OCI-LY1 (cell line): Measurements from ENCODE around the gene LRRC25.
A peak's percentile ranks its signal among the peaks of the same experiment; 100 is the strongest.

ENCODE experiments used
- H2AFZ ChIP-seq: fragments of 200-600 bp; sonication (generic), shearing (Covaris generic); 2 replicates; pipeline ENCODE4 v1.6.0; 2014; ENCODE audit warnings: antibody characterized with exemption, mild to moderate bottlenecking, low read length
- H3F3A ChIP-seq: fragments of 200-600 bp; sonication (generic), shearing (Covaris generic); 2 replicates; pipeline ENCODE4 v1.6.0; 2014; ENCODE audit warnings: mild to moderate bottlenecking, antibody characterized with exemption, low read length, moderate library complexity; ENCODE audit not compliant: insufficient read depth
- H3K27ac ChIP-seq: fragments of 200-600 bp; sonication (generic); 2 replicates; pipeline ENCODE4 v1.5.1; 2014; ENCODE audit warnings: low read length, mixed run types, mild to moderate bottlenecking, low read depth; ENCODE audit not compliant: poor library complexity, severe bottlenecking
- H3K27me3 ChIP-seq: fragments of 200-600 bp; sonication (generic); 2 replicates; pipeline ENCODE4 v1.6.0; 2014; ENCODE audit warnings: antibody characterized with exemption, mild to moderate bottlenecking, low read length, moderate library complexity; ENCODE audit not compliant: insufficient read depth
- H3K36me3 ChIP-seq: fragments of 200-600 bp; sonication (generic); 2 replicates; pipeline ENCODE4 v1.6.1; 2014; ENCODE audit warnings: mild to moderate bottlenecking, antibody characterized with exemption, low read length, moderate library complexity, mixed read lengths; ENCODE audit not compliant: insufficient read depth
- H3K4me1 ChIP-seq: fragments of 200-600 bp; sonication (generic); 2 replicates; pipeline ENCODE4 v1.5.1; 2014; ENCODE audit warnings: mild to moderate bottlenecking, low read length, moderate library complexity; ENCODE audit not compliant: insufficient read depth, severe bottlenecking
- H3K4me2 ChIP-seq: fragments of 200-600 bp; sonication (generic), shearing (Covaris generic); 2 replicates; pipeline ENCODE4 v1.6.1; 2014; ENCODE audit warnings: low read length
- H3K4me3 ChIP-seq: fragments of 200-600 bp; sonication (generic); 2 replicates; pipeline ENCODE4 v1.5.1; 2014; ENCODE audit warnings: low read length, low read depth, mild to moderate bottlenecking, mixed read lengths; ENCODE audit not compliant: poor library complexity, severe bottlenecking
- H3K79me2 ChIP-seq: fragments of 200-600 bp; shearing (Covaris generic); 2 replicates; pipeline ENCODE4 v1.6.1; 2016; ENCODE audit warnings: mixed run types, low read length, mixed read lengths; ENCODE audit not compliant: insufficient read depth
- H3K9ac ChIP-seq: fragments of 200-600 bp; sonication (generic), shearing (Covaris generic); 2 replicates; pipeline ENCODE4 v1.6.1; 2014; ENCODE audit warnings: mild to moderate bottlenecking, low read length, mixed read lengths
- H3K9me2 ChIP-seq: fragments of 200-600 bp; sonication (generic), shearing (Covaris generic); 2 replicates; pipeline ENCODE4 v1.6.1; 2014; ENCODE audit warnings: low read depth, mild to moderate bottlenecking, low read length, mixed read lengths
- H3K9me3 ChIP-seq: fragments of 200-600 bp; shearing (Covaris generic); 2 replicates; pipeline ENCODE4 v1.6.1; 2014; ENCODE audit warnings: low read length, mixed read lengths
- H4K20me1 ChIP-seq: fragments of 200-600 bp; sonication (generic), shearing (Covaris generic); 2 replicates; pipeline ENCODE4 v1.6.0; 2016; ENCODE audit warnings: mild to moderate bottlenecking, low read length; ENCODE audit not compliant: insufficient read depth
- EZH2 ChIP-seq: fragments of 200-600 bp; sonication (generic), shearing (Covaris generic); IDR thresholded peaks from 2 replicates; pipeline ENCODE4 v1.8.0; 2017; ENCODE audit warnings: borderline replicate concordance, mixed run types, mild to moderate bottlenecking, antibody characterized with exemption, low read length, moderate library complexity, mixed read lengths
- TF ChIP-seq, protein P1 (sequence below): fragments of 200-600 bp; sonication (generic), shearing (Covaris generic); IDR thresholded peaks from 2 replicates; pipeline ENCODE4 v1.5.1; 2017; ENCODE audit warnings: mild to moderate bottlenecking, antibody characterized with exemption, low read length, moderate library complexity, mixed read lengths

Gene LRRC25

GRCh38 chr19:18441804-18442788 is 44.7 kb upstream of the LRRC25 start:
- H3K9ac ChIP-seq = no peak overlapping the region
- no peaks in the 10 kb centered on the region for H3K9me3 ChIP-seq
- no peaks in the 10 kb centered on the region for H3K9me2 ChIP-seq
- no peak overlapping the region for H3K4me3 ChIP-seq
- H3K36me3 ChIP-seq = peaks cover 30% of the 10 kb centered on the region
- no peaks in the 10 kb centered on the region for H3K27me3 ChIP-seq
- no peaks in the 10 kb centered on the region for H4K20me1 ChIP-seq
- H3K4me1 ChIP-seq = peaks cover 14% of the 10 kb centered on the region
- no peak for TF ChIP-seq EZH2
- TF ChIP-seq, protein P1, sequence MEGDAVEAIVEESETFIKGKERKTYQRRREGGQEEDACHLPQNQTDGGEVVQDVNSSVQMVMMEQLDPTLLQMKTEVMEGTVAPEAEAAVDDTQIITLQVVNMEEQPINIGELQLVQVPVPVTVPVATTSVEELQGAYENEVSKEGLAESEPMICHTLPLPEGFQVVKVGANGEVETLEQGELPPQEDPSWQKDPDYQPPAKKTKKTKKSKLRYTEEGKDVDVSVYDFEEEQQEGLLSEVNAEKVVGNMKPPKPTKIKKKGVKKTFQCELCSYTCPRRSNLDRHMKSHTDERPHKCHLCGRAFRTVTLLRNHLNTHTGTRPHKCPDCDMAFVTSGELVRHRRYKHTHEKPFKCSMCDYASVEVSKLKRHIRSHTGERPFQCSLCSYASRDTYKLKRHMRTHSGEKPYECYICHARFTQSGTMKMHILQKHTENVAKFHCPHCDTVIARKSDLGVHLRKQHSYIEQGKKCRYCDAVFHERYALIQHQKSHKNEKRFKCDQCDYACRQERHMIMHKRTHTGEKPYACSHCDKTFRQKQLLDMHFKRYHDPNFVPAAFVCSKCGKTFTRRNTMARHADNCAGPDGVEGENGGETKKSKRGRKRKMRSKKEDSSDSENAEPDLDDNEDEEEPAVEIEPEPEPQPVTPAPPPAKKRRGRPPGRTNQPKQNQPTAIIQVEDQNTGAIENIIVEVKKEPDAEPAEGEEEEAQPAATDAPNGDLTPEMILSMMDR = no peak
- H3F3A ChIP-seq = 0 out of 2 replicates have a peak, but pooled peaks cover 4% of the 10 kb centered on the region
- no peak overlapping the region for H2AFZ ChIP-seq
- H3K4me2 ChIP-seq = no peak overlapping the region
- H3K27ac ChIP-seq = no peak overlapping the region
- H3K79me2 ChIP-seq = no peaks in the 10 kb centered on the region

GRCh38 chr19:18440936-18441803 is 43.7 kb upstream of the LRRC25 start:
- Histone ChIP-seq H3K79me2 (no peaks in the 10 kb centered on the region), H3K9ac (no peak overlapping the region), H3K9me3 (no peaks in the 10 kb centered on the region), H2AFZ (no peak overlapping the region), H3K36me3 (peaks cover 24% of the 10 kb centered on the region), H3K4me2 (no peak overlapping the region), H3K4me1 (peaks cover 20% of the 10 kb centered on the region), H4K20me1 (no peaks in the 10 kb centered on the region), H3K27ac (no peak overlapping the region), H3K9me2 (no peaks in the 10 kb centered on the region), H3K27me3 (no peaks in the 10 kb centered on the region), H3K4me3 (no peak overlapping the region), H3F3A (0 out of 2 replicates have a peak, but pooled peaks cover 4% of the 10 kb centered on the region)
- TF ChIP-seq, protein P1 = no peak
- TF ChIP-seq EZH2 = no peak

DNA sequence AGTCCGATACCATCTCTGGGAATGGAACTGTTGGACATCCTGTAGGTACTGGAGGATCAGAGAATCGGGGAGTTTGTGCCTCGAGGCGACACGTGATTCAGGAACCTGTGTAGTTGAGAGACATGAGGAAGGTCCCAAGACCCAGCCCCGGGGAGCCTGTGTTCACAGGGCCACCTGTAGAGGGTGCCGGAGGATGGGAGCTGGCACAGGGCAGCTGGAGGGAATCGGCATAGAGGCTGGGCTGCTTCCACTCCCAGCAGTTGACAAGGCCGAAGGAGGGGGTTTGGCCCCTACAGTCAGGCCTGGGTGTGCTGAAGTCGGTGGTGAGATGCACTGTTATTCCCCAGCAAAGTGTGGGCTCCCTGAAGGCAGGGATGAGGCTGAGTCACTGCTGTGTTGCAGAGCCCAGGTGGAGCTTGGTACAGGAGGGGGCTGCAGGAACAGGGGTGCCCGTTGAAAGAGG is 43.0 kb upstream of the LRRC25 start:
- H4K20me1 ChIP-seq = no peaks in the 10 kb centered on the region
- peaks cover 17% of the 10 kb centered on the region; the same call in 1 of the 2 replicates for H3K36me3 ChIP-seq
- no peaks in the 10 kb centered on the region for H3K9me2 ChIP-seq
- 0 out of 2 replicates have a peak, but pooled peaks cover 4% of the 10 kb centered on the region for H3F3A ChIP-seq
- H3K27ac ChIP-seq = no peak overlapping the region
- no peaks in the 10 kb centered on the region for H3K79me2 ChIP-seq
- TF ChIP-seq, protein P1 = peak; percentile 57
- no peak for TF ChIP-seq EZH2
- H3K27me3 ChIP-seq = no peaks in the 10 kb centered on the region
- no peak overlapping the region for H2AFZ ChIP-seq
- H3K4me3 ChIP-seq = no peak overlapping the region
- H3K4me1 ChIP-seq = peaks cover 20% of the 10 kb centered on the region
- no peak overlapping the region for H3K9ac ChIP-seq
- H3K9me3 ChIP-seq = no peaks in the 10 kb centered on the region
- no peak overlapping the region for H3K4me2 ChIP-seq
